ENCODE results near the gene PTPRJ. TPM values are rescaled to one million over a fixed set of nuclear protein-coding genes. Genes with fewer than 3 reads are reported as not detected.
A peak's percentile ranks its signal among the peaks of the same experiment; 100 is the strongest.

The PTPRJ gene
- total and polyA plus RNA-seq, 5 donors from 2014 or later = 13.8 to 81.8 (median 19.0) TPM

DNA sequence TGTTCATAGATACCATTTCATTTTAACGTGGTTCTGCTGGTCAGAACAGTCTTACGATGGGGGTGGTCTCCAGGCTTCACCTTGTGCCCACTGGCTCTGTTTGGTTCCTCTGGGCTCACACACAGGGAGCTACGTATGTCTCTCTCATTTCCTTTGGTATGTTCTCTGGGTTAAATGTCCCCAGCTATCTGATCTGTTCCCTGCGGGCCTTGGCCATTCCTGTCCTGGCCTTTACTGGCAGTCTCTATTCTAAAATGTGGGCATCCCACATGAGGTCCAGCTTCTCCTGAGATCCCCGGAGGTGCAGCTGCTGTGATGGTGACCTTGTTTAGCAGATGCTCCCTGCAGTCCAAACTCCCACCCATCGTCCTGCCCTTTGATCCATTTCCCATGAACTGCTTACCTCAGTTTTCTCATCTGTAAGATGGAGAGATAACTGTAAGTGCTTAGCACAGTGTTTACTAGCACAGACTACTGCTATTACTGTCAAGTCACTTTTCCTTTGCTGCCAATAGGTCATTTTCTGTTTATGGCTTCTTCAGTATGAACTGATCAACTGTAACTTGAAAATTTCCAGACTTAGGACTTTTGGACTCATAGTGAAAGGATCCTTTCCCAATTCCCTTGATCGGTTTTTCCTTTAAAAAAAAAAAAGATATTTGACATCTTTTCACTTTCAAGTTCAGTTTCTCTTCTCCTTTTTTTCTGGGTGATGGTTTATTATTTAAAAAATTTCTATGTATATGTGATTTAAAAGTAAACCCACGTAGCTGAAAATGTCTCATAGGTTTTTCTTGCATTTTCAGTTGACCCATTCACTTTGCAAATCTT lies 92.9 kb downstream of the PTPRJ start:
- no peak for DNase-seq
- Mint-ChIP-seq H3K4me1 (peaks cover 21 to 50% (median 42%) of the 10 kb centered on the region in 4 donors), H3K27me3 (no peaks in the 10 kb centered on the region), H3K36me3 (peaks cover 30% of the 10 kb centered on the region), H3K27ac (peak overlapping the region in 2 of 3 donors; percentile 82 to 93), H3K4me3 (no peak overlapping the region), H3K9me3 (no peaks in the 10 kb centered on the region)
- no peak overlapping the region for H3K4me3 ChIP-seq (ENCODE audit: low read depth, low read length)
- no peaks in the 10 kb centered on the region for H3K9me3 ChIP-seq (ENCODE audit: control insufficient read depth in 2 of 2, low read length in 2 of 2)
- no peaks in the 10 kb centered on the region for H3K27me3 ChIP-seq (ENCODE audit: control insufficient read depth, insufficient read depth, low read length)
- H3K36me3 ChIP-seq (ENCODE audit: control insufficient read depth, insufficient read depth, low read length) = peaks cover 12% of the 10 kb centered on the region
- H3K4me1 ChIP-seq (ENCODE audit: control insufficient read depth, insufficient read depth, low read length, poor library complexity, severe bottlenecking) = peaks cover 3% of the 10 kb centered on the region
- H3K27ac ChIP-seq (ENCODE audit: insufficient read depth, low read length, poor library complexity, severe bottlenecking) = no peak overlapping the region
- no peak for ATAC-seq (ENCODE audit: low read depth in 2 of 2)

DNA sequence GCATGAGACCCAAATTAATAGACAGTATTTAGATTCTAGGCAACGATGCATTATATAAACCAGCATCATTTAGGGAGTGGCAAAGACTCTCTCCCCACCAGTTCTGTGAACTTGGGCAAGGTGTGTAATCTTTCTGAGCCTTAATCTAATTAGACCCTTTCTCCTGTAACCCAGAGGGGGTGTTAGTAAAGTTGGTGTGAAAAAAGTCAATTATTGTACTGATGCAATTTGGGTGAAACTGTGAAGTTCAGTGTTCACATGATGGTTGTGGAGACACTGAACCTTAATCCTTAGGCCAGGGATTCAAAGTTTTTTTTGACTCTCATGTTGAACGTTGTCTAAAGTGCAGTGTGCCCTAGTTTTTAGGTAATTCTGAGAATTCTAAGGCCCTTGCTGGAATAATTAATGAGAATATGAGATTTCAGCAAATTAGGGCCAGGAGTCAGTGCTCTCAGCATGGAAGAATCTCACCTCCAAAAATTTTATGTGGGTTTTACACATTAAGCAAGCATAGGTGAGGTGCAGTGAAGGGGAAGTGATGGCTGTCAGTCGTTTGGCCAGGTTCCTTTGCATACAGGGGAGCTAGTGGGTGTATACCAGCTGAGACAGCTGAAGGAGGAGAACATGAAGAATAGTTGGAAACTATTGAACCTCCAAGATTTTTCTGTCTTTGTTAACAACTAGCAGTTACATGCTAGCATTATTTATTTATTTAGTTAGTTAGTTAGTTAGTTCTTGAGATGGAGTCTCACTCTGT lies 94.2 kb downstream of the PTPRJ start:
- no peak for DNase-seq
- Histone ChIP-seq H3K9me3 (ENCODE audit: control insufficient read depth in 2 of 2, low read length in 2 of 2) (no peaks in the 10 kb centered on the region), H3K27me3 (ENCODE audit: control insufficient read depth, insufficient read depth, low read length) (no peaks in the 10 kb centered on the region), H3K4me3 (ENCODE audit: low read depth, low read length) (peak overlapping the region; percentile 7), H3K4me1 (ENCODE audit: control insufficient read depth, insufficient read depth, low read length, poor library complexity, severe bottlenecking) (peaks cover 3% of the 10 kb centered on the region), H3K36me3 (ENCODE audit: control insufficient read depth, insufficient read depth, low read length) (peaks cover 5% of the 10 kb centered on the region), H3K27ac (ENCODE audit: insufficient read depth, low read length, poor library complexity, severe bottlenecking) (no peak overlapping the region)
- no peak overlapping the region for H3K4me3 Mint-ChIP-seq
- H3K4me1 Mint-ChIP-seq = peaks cover 16 to 60% (median 50%) of the 10 kb centered on the region in 4 donors
- no peaks in the 10 kb centered on the region for H3K27me3 Mint-ChIP-seq
- H3K36me3 Mint-ChIP-seq = peaks cover 33% of the 10 kb centered on the region
- no peaks in the 10 kb centered on the region for H3K9me3 Mint-ChIP-seq
- no peak for ATAC-seq (ENCODE audit: low read depth in 2 of 2)
- peak overlapping the region; percentile 44 to 79 (median 75) for H3K27ac Mint-ChIP-seq

DNA sequence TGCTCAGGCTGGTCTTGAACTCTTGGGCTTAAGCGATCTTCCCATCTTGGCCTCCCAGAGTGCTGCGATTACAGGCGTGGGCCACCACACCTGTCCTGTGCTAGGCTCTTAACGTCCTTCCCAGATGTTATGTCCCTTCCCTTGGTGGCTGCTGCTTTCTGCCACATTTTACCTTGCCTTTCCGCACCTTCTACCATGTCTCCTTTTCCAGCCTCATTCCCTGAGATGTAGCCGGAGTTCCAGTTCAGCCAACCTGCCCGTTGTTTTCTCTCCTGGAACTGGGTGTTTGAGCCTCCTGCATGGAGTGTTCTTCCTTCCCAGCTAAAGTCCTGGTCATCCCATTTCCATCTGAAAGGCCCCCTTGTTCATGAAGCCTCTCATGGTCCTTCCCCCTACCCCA lies 95.3 kb downstream of the PTPRJ start:
- ATAC-seq (ENCODE audit: low read depth in 2 of 2) = no peak
- peak overlapping the region in 2 of 3 donors; percentile 13 to 84 for H3K27ac Mint-ChIP-seq

DNA sequence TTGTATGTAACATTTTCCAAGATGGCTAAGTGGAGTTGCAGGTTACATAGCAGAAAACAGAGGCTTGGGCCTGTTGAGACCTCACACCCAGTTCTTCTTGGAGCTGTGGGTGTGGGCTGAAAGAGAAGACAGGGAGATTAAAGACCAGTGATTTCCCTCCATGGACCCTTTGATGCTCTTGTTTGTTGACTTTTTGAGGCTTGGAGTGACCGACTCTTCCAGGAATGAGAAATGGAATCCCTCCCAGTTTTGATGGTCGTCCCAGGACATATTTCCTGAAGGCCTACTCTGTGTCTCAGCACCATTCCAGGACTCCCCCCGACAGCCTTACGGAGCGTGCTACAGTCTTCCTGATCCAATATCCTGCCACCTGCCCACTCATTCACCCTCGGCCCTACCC lies 96.9 kb downstream of the PTPRJ start:
- peaks cover 36% of the 10 kb centered on the region for H3K36me3 Mint-ChIP-seq
- Histone ChIP-seq H3K27ac (ENCODE audit: insufficient read depth, low read length, poor library complexity, severe bottlenecking) (no peak overlapping the region), H3K36me3 (ENCODE audit: control insufficient read depth, insufficient read depth, low read length) (peaks cover 5% of the 10 kb centered on the region), H3K9me3 (ENCODE audit: control insufficient read depth in 2 of 2, low read length in 2 of 2) (no peaks in the 10 kb centered on the region), H3K4me1 (ENCODE audit: control insufficient read depth, insufficient read depth, low read length, poor library complexity, severe bottlenecking) (peaks cover 24% of the 10 kb centered on the region), H3K4me3 (ENCODE audit: low read depth, low read length) (no peak overlapping the region), H3K27me3 (ENCODE audit: control insufficient read depth, insufficient read depth, low read length) (no peaks in the 10 kb centered on the region)
- DNase-seq (no peak), ATAC-seq (ENCODE audit: low read depth in 2 of 2) (no peak)
- H3K27me3 Mint-ChIP-seq = no peaks in the 10 kb centered on the region
- H3K4me1 Mint-ChIP-seq = peaks cover 22 to 77% (median 59%) of the 10 kb centered on the region in 4 donors
- H3K27ac Mint-ChIP-seq = peak overlapping the region in 2 of 3 donors; percentile 1 to 2
- H3K4me3 Mint-ChIP-seq = no peak overlapping the region
- H3K9me3 Mint-ChIP-seq = no peaks in the 10 kb centered on the region

More for the DNA sequence above, 95.3 kb downstream of the PTPRJ start:
- Mint-ChIP-seq H3K9me3 (no peaks in the 10 kb centered on the region), H3K36me3 (peaks cover 33% of the 10 kb centered on the region), H3K4me1 (peaks cover 22 to 67% (median 56%) of the 10 kb centered on the region in 4 donors), H3K4me3 (peak overlapping the region in 1 of 4 donors; percentile 50), H3K27me3 (no peaks in the 10 kb centered on the region)
- Histone ChIP-seq H3K27ac (ENCODE audit: insufficient read depth, low read length, poor library complexity, severe bottlenecking) (no peak overlapping the region), H3K4me3 (ENCODE audit: low read depth, low read length) (no peak overlapping the region), H3K4me1 (ENCODE audit: control insufficient read depth, insufficient read depth, low read length, poor library complexity, severe bottlenecking) (peaks cover 9% of the 10 kb centered on the region), H3K36me3 (ENCODE audit: control insufficient read depth, insufficient read depth, low read length) (peaks cover 5% of the 10 kb centered on the region), H3K9me3 (ENCODE audit: control insufficient read depth in 2 of 2, low read length in 2 of 2) (no peaks in the 10 kb centered on the region), H3K27me3 (ENCODE audit: control insufficient read depth, insufficient read depth, low read length) (no peaks in the 10 kb centered on the region)
- no peak for DNase-seq

DNA sequence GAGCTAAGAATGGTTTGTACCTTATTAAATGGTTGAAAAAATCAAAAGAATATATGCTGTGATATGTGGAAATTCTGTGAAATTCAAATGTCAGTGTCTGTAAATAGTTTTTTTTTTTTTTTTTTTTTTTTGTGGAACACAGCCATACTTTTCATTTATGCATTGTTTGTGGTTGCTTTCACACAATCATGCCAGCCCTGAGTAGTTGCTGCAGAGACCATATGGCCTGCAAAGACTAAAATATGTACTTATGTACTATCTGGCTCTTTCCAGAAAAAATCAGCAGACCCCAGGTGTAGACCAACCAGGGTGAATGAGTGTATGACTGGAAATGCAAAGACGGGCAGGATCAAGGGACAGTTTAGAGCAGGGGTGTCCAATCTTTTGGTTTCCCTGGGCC lies 98.3 kb downstream of the PTPRJ start:
- peaks cover 29% of the 10 kb centered on the region for H3K4me1 ChIP-seq (ENCODE audit: control insufficient read depth, insufficient read depth, low read length, poor library complexity, severe bottlenecking)

DNA sequence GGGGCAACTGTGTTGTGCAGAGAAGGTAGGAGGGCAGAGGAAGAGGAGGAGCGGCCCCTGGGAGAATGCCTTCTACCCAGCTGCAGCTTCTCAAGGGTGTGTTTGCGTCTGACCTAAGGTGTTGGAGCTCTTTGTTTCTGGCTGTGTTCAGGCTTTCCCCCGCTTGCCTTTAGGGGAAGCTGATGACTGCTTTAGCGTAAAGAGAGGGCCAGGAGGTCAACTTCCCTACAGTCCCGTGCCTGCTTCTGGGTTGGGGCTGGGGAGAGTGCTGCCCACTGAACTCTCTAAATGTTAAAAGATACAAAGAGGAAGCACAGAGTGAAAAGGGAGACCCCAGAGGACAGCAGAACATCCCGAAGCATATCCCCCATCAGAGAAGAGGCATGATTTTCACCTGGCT lies 99.2 kb downstream of the PTPRJ start:
- DNase-seq (no peak), ATAC-seq (ENCODE audit: low read depth in 2 of 2) (no peak)
- H3K4me3 ChIP-seq (ENCODE audit: low read depth, low read length) = no peak overlapping the region
- Mint-ChIP-seq H3K36me3 (peaks cover 36% of the 10 kb centered on the region), H3K27me3 (no peaks in the 10 kb centered on the region), H3K4me1 (peaks cover 18 to 75% (median 58%) of the 10 kb centered on the region in 4 donors), H3K27ac (peak overlapping the region in 2 of 3 donors; percentile 78 to 86), H3K4me3 (peak overlapping the region in 1 of 4 donors; percentile 48), H3K9me3 (no peaks in the 10 kb centered on the region)
- no peak overlapping the region for H3K27ac ChIP-seq (ENCODE audit: insufficient read depth, low read length, poor library complexity, severe bottlenecking)
- H3K36me3 ChIP-seq (ENCODE audit: control insufficient read depth, insufficient read depth, low read length) = peaks cover 8% of the 10 kb centered on the region
- no peaks in the 10 kb centered on the region for H3K9me3 ChIP-seq (ENCODE audit: control insufficient read depth in 2 of 2, low read length in 2 of 2)
- no peaks in the 10 kb centered on the region for H3K27me3 ChIP-seq (ENCODE audit: control insufficient read depth, insufficient read depth, low read length)
- H3K4me1 ChIP-seq (ENCODE audit: control insufficient read depth, insufficient read depth, low read length, poor library complexity, severe bottlenecking) = peaks cover 28% of the 10 kb centered on the region

More for the DNA sequence above, 98.3 kb downstream of the PTPRJ start:
- Mint-ChIP-seq H3K4me1 (peaks cover 16 to 74% (median 59%) of the 10 kb centered on the region in 4 donors), H3K27ac (peak overlapping the region in 1 of 3 donors; percentile 78), H3K4me3 (peak overlapping the region in 1 of 4 donors; percentile 76), H3K36me3 (peaks cover 36% of the 10 kb centered on the region), H3K27me3 (no peaks in the 10 kb centered on the region), H3K9me3 (no peaks in the 10 kb centered on the region)
- H3K27ac ChIP-seq (ENCODE audit: insufficient read depth, low read length, poor library complexity, severe bottlenecking) = no peak overlapping the region
- H3K27me3 ChIP-seq (ENCODE audit: control insufficient read depth, insufficient read depth, low read length) = no peaks in the 10 kb centered on the region
- H3K9me3 ChIP-seq (ENCODE audit: control insufficient read depth in 2 of 2, low read length in 2 of 2) = no peaks in the 10 kb centered on the region
- no peak overlapping the region for H3K4me3 ChIP-seq (ENCODE audit: low read depth, low read length)
- peaks cover 5% of the 10 kb centered on the region for H3K36me3 ChIP-seq (ENCODE audit: control insufficient read depth, insufficient read depth, low read length)
- DNase-seq (no peak), ATAC-seq (ENCODE audit: low read depth in 2 of 2) (no peak)

DNA sequence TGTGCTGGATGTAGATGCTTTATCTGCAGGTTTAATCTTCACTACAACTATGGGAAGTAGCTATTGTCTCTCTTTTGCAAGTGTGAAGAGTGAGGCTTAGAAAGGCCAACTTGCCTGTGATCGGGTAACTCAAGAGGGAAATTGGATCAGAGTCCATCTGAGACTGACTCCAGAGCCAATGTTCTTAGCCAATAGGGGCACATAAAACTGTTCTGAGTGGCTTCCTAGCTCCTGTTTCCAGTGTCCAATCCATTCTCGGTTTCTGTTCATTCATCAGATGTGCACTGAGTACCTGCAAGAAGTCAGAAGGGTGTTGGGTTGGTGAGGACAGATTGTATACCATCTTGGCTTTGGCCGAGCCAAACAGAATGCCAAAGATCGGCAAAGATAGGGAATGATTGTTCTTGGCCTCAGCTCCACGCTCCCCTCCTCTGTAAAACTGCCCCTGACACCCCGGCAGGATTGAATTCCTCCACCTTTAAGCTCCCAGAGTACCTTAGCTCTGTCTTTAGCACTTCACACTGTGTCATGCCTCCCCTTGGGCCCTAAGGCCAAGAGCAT lies 100.0 kb downstream of the PTPRJ start:
- Mint-ChIP-seq H3K27ac (peak overlapping the region in 2 of 3 donors; percentile 25 to 73), H3K4me3 (peak overlapping the region in 2 of 4 donors; percentile 28 to 45), H3K27me3 (no peaks in the 10 kb centered on the region), H3K4me1 (peaks cover 18 to 75% (median 58%) of the 10 kb centered on the region in 4 donors), H3K9me3 (no peaks in the 10 kb centered on the region), H3K36me3 (peaks cover 36% of the 10 kb centered on the region)
- Histone ChIP-seq H3K9me3 (ENCODE audit: control insufficient read depth in 2 of 2, low read length in 2 of 2) (no peaks in the 10 kb centered on the region), H3K4me1 (ENCODE audit: control insufficient read depth, insufficient read depth, low read length, poor library complexity, severe bottlenecking) (peaks cover 26% of the 10 kb centered on the region), H3K36me3 (ENCODE audit: control insufficient read depth, insufficient read depth, low read length) (peaks cover 8% of the 10 kb centered on the region), H3K27me3 (ENCODE audit: control insufficient read depth, insufficient read depth, low read length) (no peaks in the 10 kb centered on the region), H3K27ac (ENCODE audit: insufficient read depth, low read length, poor library complexity, severe bottlenecking) (peak overlapping the region; percentile 34), H3K4me3 (ENCODE audit: low read depth, low read length) (no peak overlapping the region)
- ATAC-seq (ENCODE audit: low read depth in 2 of 2) (no peak), DNase-seq (no peak)
